Measurements from ENCODE around the gene DAAM1.

The DAAM1 gene

GRCh38 chr14:59276235-59276634, 87.8 kb downstream of the DAAM1 start:
- H3K4me3 ChIP-seq (ENCODE audit: low read length) = no peak overlapping the region
- no peak for DNase-seq (ENCODE audit: low read depth)
- TF ChIP-seq, protein P1, sequence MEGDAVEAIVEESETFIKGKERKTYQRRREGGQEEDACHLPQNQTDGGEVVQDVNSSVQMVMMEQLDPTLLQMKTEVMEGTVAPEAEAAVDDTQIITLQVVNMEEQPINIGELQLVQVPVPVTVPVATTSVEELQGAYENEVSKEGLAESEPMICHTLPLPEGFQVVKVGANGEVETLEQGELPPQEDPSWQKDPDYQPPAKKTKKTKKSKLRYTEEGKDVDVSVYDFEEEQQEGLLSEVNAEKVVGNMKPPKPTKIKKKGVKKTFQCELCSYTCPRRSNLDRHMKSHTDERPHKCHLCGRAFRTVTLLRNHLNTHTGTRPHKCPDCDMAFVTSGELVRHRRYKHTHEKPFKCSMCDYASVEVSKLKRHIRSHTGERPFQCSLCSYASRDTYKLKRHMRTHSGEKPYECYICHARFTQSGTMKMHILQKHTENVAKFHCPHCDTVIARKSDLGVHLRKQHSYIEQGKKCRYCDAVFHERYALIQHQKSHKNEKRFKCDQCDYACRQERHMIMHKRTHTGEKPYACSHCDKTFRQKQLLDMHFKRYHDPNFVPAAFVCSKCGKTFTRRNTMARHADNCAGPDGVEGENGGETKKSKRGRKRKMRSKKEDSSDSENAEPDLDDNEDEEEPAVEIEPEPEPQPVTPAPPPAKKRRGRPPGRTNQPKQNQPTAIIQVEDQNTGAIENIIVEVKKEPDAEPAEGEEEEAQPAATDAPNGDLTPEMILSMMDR (IDR thresholded peaks at IDR 0.05; ENCODE audit: insufficient read depth, low read depth, low read length, missing control alignments) = no peak

DNA sequence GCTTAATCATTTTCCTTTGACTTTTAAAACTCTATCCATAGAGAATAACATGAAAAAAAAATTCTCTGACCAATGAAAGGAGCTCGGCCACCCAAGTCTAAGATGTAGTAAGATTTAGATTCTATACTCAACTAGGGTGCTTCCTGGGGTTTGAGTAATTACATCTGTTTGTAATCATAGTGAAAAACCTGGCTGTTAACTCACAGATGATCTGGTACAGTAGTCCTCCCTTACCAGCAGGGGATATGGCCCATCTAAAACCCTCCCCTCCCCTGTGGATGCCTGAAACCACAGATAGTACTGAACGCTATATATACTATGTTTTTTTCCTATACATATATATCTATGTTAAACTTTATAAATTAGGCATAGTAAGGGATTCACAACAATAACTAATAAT, 89.2 kb downstream of the DAAM1 start:
- no peak overlapping the region for H3K4me3 ChIP-seq (ENCODE audit: low read length)
- TF ChIP-seq, protein P1 (IDR thresholded peaks at IDR 0.05; ENCODE audit: insufficient read depth, low read depth, low read length, missing control alignments) = no peak
- DNase-seq (ENCODE audit: low read depth) = no peak

DNA sequence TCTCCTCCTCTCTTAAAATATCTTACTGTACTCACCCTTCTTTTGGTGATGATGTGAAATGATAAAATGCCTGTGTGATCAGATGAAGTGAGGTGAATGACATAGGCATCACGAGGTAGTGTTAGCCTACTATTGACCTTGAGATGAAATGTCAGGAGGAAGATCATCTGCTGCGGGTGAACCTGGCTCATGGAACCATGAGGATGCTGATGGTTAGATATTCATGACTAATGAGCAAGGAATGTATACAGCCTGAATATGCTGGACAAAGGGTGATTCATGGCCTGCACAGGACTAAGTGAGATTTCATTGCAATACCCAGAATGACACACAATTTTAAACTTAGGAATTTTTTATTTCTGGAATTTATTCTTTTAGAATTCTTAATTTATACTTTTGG, 89.6 kb downstream of the DAAM1 start:
- H3K4me3 ChIP-seq (ENCODE audit: low read length) = no peak overlapping the region
- TF ChIP-seq, protein P1 (IDR thresholded peaks at IDR 0.05; ENCODE audit: insufficient read depth, low read depth, low read length, missing control alignments) = no peak
- peak; percentile 91 for DNase-seq (ENCODE audit: low read depth)

DNA sequence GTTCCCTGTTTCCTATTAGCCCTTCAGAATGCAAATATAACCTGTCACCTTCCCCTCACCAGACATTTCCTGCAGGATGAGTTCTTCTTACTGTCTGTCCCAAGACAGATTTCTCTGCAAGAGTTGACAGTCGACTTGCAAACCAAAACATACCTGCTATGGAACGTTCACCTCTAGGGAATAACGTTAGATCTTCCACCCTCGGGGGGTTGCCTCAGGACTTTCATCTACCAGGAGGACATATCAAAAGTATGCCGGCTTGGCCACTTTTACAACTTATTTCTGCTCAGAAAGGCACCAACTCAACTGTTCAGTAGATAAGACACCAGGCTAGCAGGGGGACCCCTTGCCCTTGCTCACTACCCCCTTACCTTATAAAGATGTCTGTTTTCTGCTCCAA, 92.5 kb downstream of the DAAM1 start:
- TF ChIP-seq, protein P1 (IDR thresholded peaks at IDR 0.05; ENCODE audit: insufficient read depth, low read depth, low read length, missing control alignments) = no peak
- no peak for DNase-seq (ENCODE audit: low read depth)
- no peak overlapping the region for H3K4me3 ChIP-seq (ENCODE audit: low read length)

- no peak overlapping the region for H3K4me3 ChIP-seq (ENCODE audit: low read length)
- DNase-seq (ENCODE audit: low read depth) = peak; percentile 93
- TF ChIP-seq, protein P1 (IDR thresholded peaks at IDR 0.05; ENCODE audit: insufficient read depth, low read depth, low read length, missing control alignments) = no peak
Observed at GRCh38 chr14:59281609-59282377, 93.3 kb downstream of the DAAM1 start.

DNA sequence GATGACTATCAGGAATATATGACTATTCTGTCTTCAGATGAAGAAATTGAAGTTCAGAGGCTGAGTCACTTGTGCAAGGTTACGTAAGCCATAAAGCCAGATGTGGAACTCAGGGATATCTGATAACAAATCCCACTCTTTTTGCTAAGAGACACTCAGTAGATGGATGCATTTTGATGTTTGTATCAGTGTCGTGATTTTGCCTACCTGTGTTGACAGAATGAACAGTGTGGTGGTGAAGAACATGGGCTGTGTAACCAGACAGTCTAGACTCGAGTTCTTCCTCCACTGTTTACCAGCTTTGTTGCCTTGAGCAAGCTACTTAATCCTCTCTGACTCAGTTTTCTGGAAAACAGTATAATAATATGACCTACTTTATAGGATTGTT, 93.9 kb downstream of the DAAM1 start:
- TF ChIP-seq, protein P1 (IDR thresholded peaks at IDR 0.05; ENCODE audit: insufficient read depth, low read depth, low read length, missing control alignments) = no peak
- no peak overlapping the region for H3K4me3 ChIP-seq (ENCODE audit: low read length)
- peak; percentile 85 for DNase-seq (ENCODE audit: low read depth)

GRCh38 chr14:59283361-59283760, 94.9 kb downstream of the DAAM1 start:
- no peak overlapping the region for H3K4me3 ChIP-seq (ENCODE audit: low read length)
- peak; percentile 89 for DNase-seq (ENCODE audit: low read depth)
- TF ChIP-seq, protein P1 (IDR thresholded peaks at IDR 0.05; ENCODE audit: insufficient read depth, low read depth, low read length, missing control alignments) = no peak
